Activated CD4-positive, alpha-beta T cell treated with anti-CD3 and anti-CD28 coated beads for 48 hours (primary cell): Measurements from ENCODE around the gene ABCB10.
"Not testable (repeated sequence)": the region's sequence is repeated elsewhere in the genome, so short reads cannot be mapped to it uniquely, and the experiment has no call there.

Experiments used
- DNase-seq: peaks from one replicate; pipeline ENCODE4 v3.0.0-alpha.2; 2020

Gene ABCB10

GRCh38 chr1:229535230-229535629 is 23.3 kb downstream of the ABCB10 start:
- no peak for DNase-seq

- DNase-seq = no peak
Observed at GRCh38 chr1:229531326-229531725, 27.2 kb downstream of the ABCB10 start.

GRCh38 chr1:229529639-229530038 is 28.9 kb downstream of the ABCB10 start:
- no peak for DNase-seq

GRCh38 chr1:229526695-229527094 is 31.8 kb downstream of the ABCB10 start:
- DNase-seq = no peak

GRCh38 chr1:229523052-229523451 is 35.5 kb downstream of the ABCB10 start:
- DNase-seq = no peak

- peak; percentile 54 for DNase-seq
Observed at GRCh38 chr1:229514578-229515275, 43.8 kb downstream of the ABCB10 start.

GRCh38 chr1:229511625-229512024 is 46.9 kb downstream of the ABCB10 start:
- DNase-seq = not testable (repeated sequence)

- not testable (repeated sequence) for DNase-seq
Observed at GRCh38 chr1:229511201-229511600, 47.3 kb downstream of the ABCB10 start.

- DNase-seq = no peak
Observed at GRCh38 chr1:229509576-229509975, 48.9 kb downstream of the ABCB10 start.

- no peak for DNase-seq
Observed at GRCh38 chr1:229508823-229509337, 49.6 kb downstream of the ABCB10 start.

- DNase-seq = peak; percentile 100
Observed at GRCh38 chr1:229507951-229508822, 50.3 kb downstream of the ABCB10 start, which contains the start of gene NUP133. NUP133 (minus strand) TSS chr1:229508341; CDS start chr1:229508249, 92 bp downstream.

- DNase-seq = no peak
Observed at GRCh38 chr1:229507502-229507901, 51.0 kb downstream of the ABCB10 start.

- DNase-seq = no peak
Observed at GRCh38 chr1:229506633-229507032, 51.9 kb downstream of the ABCB10 start.

GRCh38 chr1:229495782-229496181 is 62.7 kb downstream of the ABCB10 start:
- DNase-seq = no peak

GRCh38 chr1:229487181-229487580 is 71.3 kb downstream of the ABCB10 start:
- no peak for DNase-seq

- no peak for DNase-seq
Observed at GRCh38 chr1:229485318-229485717, 73.2 kb downstream of the ABCB10 start.

GRCh38 chr1:229482511-229482910 is 76.0 kb downstream of the ABCB10 start:
- DNase-seq = no peak

GRCh38 chr1:229480495-229480894 is 78.0 kb downstream of the ABCB10 start:
- no peak for DNase-seq

- no peak for DNase-seq
Observed at GRCh38 chr1:229479660-229480399, 78.7 kb downstream of the ABCB10 start.

- DNase-seq = no peak
Observed at GRCh38 chr1:229478852-229479251, 79.7 kb downstream of the ABCB10 start.

GRCh38 chr1:229475859-229476258 is 82.6 kb downstream of the ABCB10 start:
- DNase-seq = not testable (repeated sequence)

GRCh38 chr1:229474509-229474908 is 84.0 kb downstream of the ABCB10 start:
- no peak for DNase-seq

GRCh38 chr1:229471175-229471574 is 87.3 kb downstream of the ABCB10 start:
- no peak for DNase-seq
